ENCODE measurements around the gene UBE3D.

The UBE3D gene

GRCh38 chr6:82996156-82996555 is 69.5 kb downstream of the UBE3D start:
- TF ChIP-seq CTCF (IDR thresholded peaks at IDR 0.05; ENCODE audit: borderline replicate concordance, insufficient read depth, low read depth, low read length): no peak
- H3K4me3 ChIP-seq (ENCODE audit: low read depth, low read length): no peak overlapping the region

DNA sequence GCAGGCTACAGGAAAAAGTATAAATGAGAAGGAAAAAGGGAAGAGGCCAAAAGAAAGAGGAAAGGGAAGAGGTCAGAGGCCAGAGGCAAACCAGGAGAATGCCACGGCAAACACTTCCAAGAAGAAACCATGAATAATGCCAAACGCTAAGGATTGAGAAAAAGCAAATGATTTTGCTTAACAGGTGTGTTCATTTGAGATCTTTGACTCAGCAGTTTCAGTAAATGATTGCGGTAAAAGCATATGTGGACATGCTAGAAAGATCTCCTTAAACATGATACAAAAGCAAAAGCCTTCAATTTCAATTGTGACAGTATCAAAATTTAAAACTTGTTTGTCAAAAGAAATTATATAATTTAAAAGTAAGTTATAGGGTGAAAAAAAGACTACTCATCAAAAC is 70.6 kb downstream of the UBE3D start:
- no peak for TF ChIP-seq CTCF (IDR thresholded peaks at IDR 0.05; ENCODE audit: borderline replicate concordance, insufficient read depth, low read depth, low read length)
- H3K4me3 ChIP-seq (ENCODE audit: low read depth, low read length): no peak overlapping the region

- no peak for TF ChIP-seq CTCF (IDR thresholded peaks at IDR 0.05; ENCODE audit: borderline replicate concordance, insufficient read depth, low read depth, low read length)
- no peak overlapping the region for H3K4me3 ChIP-seq (ENCODE audit: low read depth, low read length)
Measured at GRCh38 chr6:82989736-82990290, 75.8 kb downstream of the UBE3D start.

- H3K4me3 ChIP-seq (ENCODE audit: low read depth, low read length): no peak overlapping the region
- TF ChIP-seq CTCF (IDR thresholded peaks at IDR 0.05; ENCODE audit: borderline replicate concordance, insufficient read depth, low read depth, low read length): no peak
Measured at GRCh38 chr6:82988930-82989351, 76.7 kb downstream of the UBE3D start.

GRCh38 chr6:82987951-82988350 is 77.7 kb downstream of the UBE3D start:
- TF ChIP-seq CTCF (IDR thresholded peaks at IDR 0.05; ENCODE audit: borderline replicate concordance, insufficient read depth, low read depth, low read length): no peak
- H3K4me3 ChIP-seq (ENCODE audit: low read depth, low read length): no peak overlapping the region

DNA sequence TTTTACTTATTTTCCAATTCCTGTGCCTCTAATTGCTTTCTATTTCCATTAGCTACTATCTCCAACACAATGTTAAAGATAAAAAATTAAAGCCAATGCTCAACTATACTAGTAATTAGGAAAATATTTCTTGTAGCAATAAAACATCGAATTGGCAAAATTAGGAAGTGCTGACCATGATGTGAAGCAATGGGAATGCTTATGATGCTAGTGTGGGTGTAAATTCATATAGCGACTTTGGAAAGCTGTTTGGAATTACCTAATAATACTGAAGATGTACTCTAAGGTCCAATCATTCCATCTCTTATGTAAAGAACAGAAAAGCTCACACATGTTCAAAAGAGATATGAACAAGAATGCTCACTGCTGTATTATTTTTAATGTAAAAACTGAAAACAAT is 78.2 kb downstream of the UBE3D start:
- no peak overlapping the region for H3K4me3 ChIP-seq (ENCODE audit: low read depth, low read length)
- no peak for TF ChIP-seq CTCF (IDR thresholded peaks at IDR 0.05; ENCODE audit: borderline replicate concordance, insufficient read depth, low read depth, low read length)

DNA sequence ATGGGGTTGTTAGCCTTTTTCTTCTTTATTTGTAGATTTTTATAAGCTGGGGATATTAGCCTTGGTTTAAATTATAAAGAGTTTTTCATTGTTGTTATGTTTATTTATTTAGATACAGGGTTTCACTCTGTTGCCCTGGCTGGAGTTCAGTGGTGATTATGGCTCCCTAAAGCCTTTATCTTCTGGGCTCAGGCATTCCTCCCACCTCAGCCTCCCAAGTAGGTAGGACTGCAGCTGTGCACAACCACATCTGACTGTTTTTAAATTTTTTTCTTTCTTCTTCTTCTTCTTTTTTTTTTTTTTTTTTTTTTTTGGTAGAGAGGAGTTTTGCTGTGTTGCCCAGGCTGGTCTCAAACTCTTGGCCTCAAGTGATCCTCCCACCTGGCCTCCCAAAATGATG is 80.9 kb downstream of the UBE3D start:
- no peak overlapping the region for H3K4me3 ChIP-seq (ENCODE audit: low read depth, low read length)
- no peak for TF ChIP-seq CTCF (IDR thresholded peaks at IDR 0.05; ENCODE audit: borderline replicate concordance, insufficient read depth, low read depth, low read length)

All from GM12875 (cell line).